ENCODE data around the gene BBS5. TPM values are rescaled to one million over a fixed set of nuclear protein-coding genes. Genes with fewer than 3 reads are reported as not detected.

The BBS5 gene
- polyA plus RNA-seq, 1 donor from 2014 or later: 9.1 TPM

GRCh38 chr2:169464882-169465281 lies 14.4 kb upstream of the BBS5 start:
- no peak for TF ChIP-seq EP300 (conservative IDR thresholded peaks at IDR 0.05; ENCODE audit: poor library complexity, severe bottlenecking)
- TF ChIP-seq CTCF (IDR thresholded peaks at IDR 0.05; ENCODE audit: poor library complexity, severe bottlenecking): no peak
- TF ChIP-seq REST (IDR thresholded peaks at IDR 0.05; ENCODE audit: borderline replicate concordance): no peak
- no peak for TF ChIP-seq POLR2AphosphoS5 (IDR thresholded peaks at IDR 0.05)

GRCh38 chr2:169468841-169469240 lies 10.5 kb upstream of the BBS5 start:
- TF ChIP-seq EZH2 (IDR thresholded peaks at IDR 0.05; ENCODE audit: borderline replicate concordance, insufficient read depth, low read length, poor library complexity, severe bottlenecking): no peak
- no peak for TF ChIP-seq TAF1 (IDR thresholded peaks at IDR 0.05; ENCODE audit: low read depth)
- no peak for TF ChIP-seq SMC3 (conservative IDR thresholded peaks at IDR 0.05; ENCODE audit: poor library complexity)
- H2AFZ ChIP-seq (ENCODE audit: low read depth, low read length): no peak overlapping the region

More at GRCh38 chr2:169464882-169465281, 14.4 kb upstream of the BBS5 start:
- H3K27me3 ChIP-seq (ENCODE audit: insufficient read depth, low read depth, low read length): no peaks in the 10 kb centered on the region
- no peaks in the 10 kb centered on the region for H4K20me1 ChIP-seq (ENCODE audit: insufficient read depth)
- H3K9me3 ChIP-seq (ENCODE audit: low read length): no peaks in the 10 kb centered on the region
- H3K27ac ChIP-seq (ENCODE audit: low read length): no peak overlapping the region
- H3K9me2 ChIP-seq (ENCODE audit: insufficient read depth, low read length): no peaks in the 10 kb centered on the region
- no peaks in the 10 kb centered on the region for H3K36me3 ChIP-seq (ENCODE audit: insufficient read depth, low read length)
- H3K9ac ChIP-seq (ENCODE audit: low read length): no peak overlapping the region
- H3K79me2 ChIP-seq (replicated peaks; ENCODE audit: insufficient read depth, low read length): no peaks in the 10 kb centered on the region
- H3F3A ChIP-seq (ENCODE audit: insufficient read depth, low read length, poor library complexity, severe bottlenecking): no peaks in the 10 kb centered on the region
- H2AFZ ChIP-seq (ENCODE audit: low read depth, low read length): peak overlapping the region; percentile 5
- H3K4me2 ChIP-seq (ENCODE audit: low read length): no peak overlapping the region
- no peak overlapping the region for H3K4me3 ChIP-seq (ENCODE audit: low read length)

GRCh38 chr2:169469952-169470572 lies 9.2 kb upstream of the BBS5 start:
- H2AFZ ChIP-seq (ENCODE audit: low read depth, low read length): no peak overlapping the region
- H3K4me3 ChIP-seq (ENCODE audit: low read length): no peak overlapping the region
- no peaks in the 10 kb centered on the region for H3K9me3 ChIP-seq (ENCODE audit: low read length)
- no peaks in the 10 kb centered on the region for H3K36me3 ChIP-seq (ENCODE audit: insufficient read depth, low read length)
- no peaks in the 10 kb centered on the region for H3K9me2 ChIP-seq (ENCODE audit: insufficient read depth, low read length)
- no peaks in the 10 kb centered on the region for H4K20me1 ChIP-seq (ENCODE audit: insufficient read depth)
- no peaks in the 10 kb centered on the region for H3K27me3 ChIP-seq (ENCODE audit: insufficient read depth, low read depth, low read length)
- H3K27ac ChIP-seq (ENCODE audit: low read length): no peak overlapping the region
- no peak overlapping the region for H3K9ac ChIP-seq (ENCODE audit: low read length)
- no peaks in the 10 kb centered on the region for H3K79me2 ChIP-seq (replicated peaks; ENCODE audit: insufficient read depth, low read length)
- no peaks in the 10 kb centered on the region for H3F3A ChIP-seq (ENCODE audit: insufficient read depth, low read length, poor library complexity, severe bottlenecking)
- TF ChIP-seq RAD21 (conservative IDR thresholded peaks at IDR 0.05): no peak
- no peak for TF ChIP-seq REST (IDR thresholded peaks at IDR 0.05; ENCODE audit: borderline replicate concordance)
- TF ChIP-seq EZH2 (IDR thresholded peaks at IDR 0.05; ENCODE audit: borderline replicate concordance, insufficient read depth, low read length, poor library complexity, severe bottlenecking): no peak
- TF ChIP-seq TAF1 (IDR thresholded peaks at IDR 0.05; ENCODE audit: low read depth): no peak
- no peak for TF ChIP-seq POLR2AphosphoS5 (IDR thresholded peaks at IDR 0.05)
- no peak for TF ChIP-seq SMC3 (conservative IDR thresholded peaks at IDR 0.05; ENCODE audit: poor library complexity)
- TF ChIP-seq EP300 (conservative IDR thresholded peaks at IDR 0.05; ENCODE audit: poor library complexity, severe bottlenecking): no peak
- TF ChIP-seq MXI1 (conservative IDR thresholded peaks at IDR 0.05; ENCODE audit: poor library complexity, severe bottlenecking): no peak
- TF ChIP-seq CTCF (IDR thresholded peaks at IDR 0.05; ENCODE audit: poor library complexity, severe bottlenecking): no peak
- H3K4me2 ChIP-seq (ENCODE audit: low read length): no peak overlapping the region

More at GRCh38 chr2:169468841-169469240, 10.5 kb upstream of the BBS5 start:
- H3K27me3 ChIP-seq (ENCODE audit: insufficient read depth, low read depth, low read length): no peaks in the 10 kb centered on the region
- no peaks in the 10 kb centered on the region for H3F3A ChIP-seq (ENCODE audit: insufficient read depth, low read length, poor library complexity, severe bottlenecking)
- no peak overlapping the region for H3K4me3 ChIP-seq (ENCODE audit: low read length)
- no peaks in the 10 kb centered on the region for H3K9me2 ChIP-seq (ENCODE audit: insufficient read depth, low read length)
- no peak overlapping the region for H3K9ac ChIP-seq (ENCODE audit: low read length)
- H3K79me2 ChIP-seq (replicated peaks; ENCODE audit: insufficient read depth, low read length): no peaks in the 10 kb centered on the region
- no peaks in the 10 kb centered on the region for H3K36me3 ChIP-seq (ENCODE audit: insufficient read depth, low read length)
- no peak overlapping the region for H3K4me2 ChIP-seq (ENCODE audit: low read length)
- no peak overlapping the region for H3K27ac ChIP-seq (ENCODE audit: low read length)
- no peaks in the 10 kb centered on the region for H4K20me1 ChIP-seq (ENCODE audit: insufficient read depth)
- no peaks in the 10 kb centered on the region for H3K9me3 ChIP-seq (ENCODE audit: low read length)

Measured in neural cell (in vitro differentiated cells).